Measurements from ENCODE around the gene SPOCK2. TPM values are rescaled to one million over a fixed set of nuclear protein-coding genes. Genes with fewer than 3 reads are reported as not detected.

Gene SPOCK2
- total RNA-seq, 2 experiments from 2014 or later, result 976 to 998 TPM

GRCh38 chr10:72020914-72021809 lies 67.2 kb downstream of the SPOCK2 start:
- Histone ChIP-seq H3K27me3 (ENCODE audit: control insufficient read depth in 1 of 2, insufficient read depth in 2 of 2, low read length in 2 of 2) (no peaks in the 10 kb centered on the region), H3K4me1 (ENCODE audit: insufficient read depth, low read length) (peaks cover 5% of the 10 kb centered on the region), H3K27ac (ENCODE audit: low read depth in 1 of 2, low read length in 2 of 2) (no peak overlapping the region), H3K36me3 (ENCODE audit: insufficient read depth, low read length) (no peaks in the 10 kb centered on the region), H3K4me3 (ENCODE audit: low read length) (no peak overlapping the region), H3K9me3 (ENCODE audit: control insufficient read depth in 1 of 2, insufficient read depth in 1 of 2, low read length in 2 of 2) (no peaks in the 10 kb centered on the region)
- POLR2A ChIA-PET, result no interaction called here
- Mint-ChIP-seq H3K27ac (no peak overlapping the region), H3K9me3 (no peaks in the 10 kb centered on the region), H3K36me3 (ENCODE audit: low read depth) (no peaks in the 10 kb centered on the region), H3K4me1 (ENCODE audit: low read depth) (no peaks in the 10 kb centered on the region), H3K27me3 (no peaks in the 10 kb centered on the region), H3K4me3 (no peak overlapping the region)
- TF ChIP-seq, protein P1, sequence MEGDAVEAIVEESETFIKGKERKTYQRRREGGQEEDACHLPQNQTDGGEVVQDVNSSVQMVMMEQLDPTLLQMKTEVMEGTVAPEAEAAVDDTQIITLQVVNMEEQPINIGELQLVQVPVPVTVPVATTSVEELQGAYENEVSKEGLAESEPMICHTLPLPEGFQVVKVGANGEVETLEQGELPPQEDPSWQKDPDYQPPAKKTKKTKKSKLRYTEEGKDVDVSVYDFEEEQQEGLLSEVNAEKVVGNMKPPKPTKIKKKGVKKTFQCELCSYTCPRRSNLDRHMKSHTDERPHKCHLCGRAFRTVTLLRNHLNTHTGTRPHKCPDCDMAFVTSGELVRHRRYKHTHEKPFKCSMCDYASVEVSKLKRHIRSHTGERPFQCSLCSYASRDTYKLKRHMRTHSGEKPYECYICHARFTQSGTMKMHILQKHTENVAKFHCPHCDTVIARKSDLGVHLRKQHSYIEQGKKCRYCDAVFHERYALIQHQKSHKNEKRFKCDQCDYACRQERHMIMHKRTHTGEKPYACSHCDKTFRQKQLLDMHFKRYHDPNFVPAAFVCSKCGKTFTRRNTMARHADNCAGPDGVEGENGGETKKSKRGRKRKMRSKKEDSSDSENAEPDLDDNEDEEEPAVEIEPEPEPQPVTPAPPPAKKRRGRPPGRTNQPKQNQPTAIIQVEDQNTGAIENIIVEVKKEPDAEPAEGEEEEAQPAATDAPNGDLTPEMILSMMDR (IDR thresholded peaks at IDR 0.05), result no peak
- ATAC-seq (ENCODE audit: poor library complexity) (no peak), DNase-seq (no peak)
- CTCF ChIA-PET, result no interaction called here
- intact Hi-C loops (cut with DNase I, micrococcal nuclease), result no loop called here

- no peak overlapping the region for H3K4me3 Mint-ChIP-seq
- no peaks in the 10 kb centered on the region for H3K36me3 Mint-ChIP-seq (ENCODE audit: low read depth)
- Histone ChIP-seq H3K4me1 (ENCODE audit: insufficient read depth, low read length) (peaks cover 5% of the 10 kb centered on the region), H3K27ac (ENCODE audit: low read depth in 1 of 2, low read length in 2 of 2) (no peak overlapping the region), H3K9me3 (ENCODE audit: control insufficient read depth in 1 of 2, insufficient read depth in 1 of 2, low read length in 2 of 2) (no peaks in the 10 kb centered on the region), H3K4me3 (ENCODE audit: low read length) (no peak overlapping the region), H3K36me3 (ENCODE audit: insufficient read depth, low read length) (no peaks in the 10 kb centered on the region), H3K27me3 (ENCODE audit: control insufficient read depth in 1 of 2, insufficient read depth in 2 of 2, low read length in 2 of 2) (no peaks in the 10 kb centered on the region)
- POLR2A ChIA-PET, result no interaction called here
- TF ChIP-seq, protein P1 (IDR thresholded peaks at IDR 0.05), result no peak
- no peaks in the 10 kb centered on the region for H3K27me3 Mint-ChIP-seq
- CTCF ChIA-PET, result interaction anchor here (1.1 kb wide), 1 partner anchor 29 kb away, joined by 3 read pairs; no protein-coding TSS in a partner anchor
- H3K9me3 Mint-ChIP-seq, result no peaks in the 10 kb centered on the region
- H3K27ac Mint-ChIP-seq, result no peak overlapping the region
- intact Hi-C loops (cut with DNase I, micrococcal nuclease), result no loop called here
- no peak for DNase-seq
- H3K4me1 Mint-ChIP-seq (ENCODE audit: low read depth), result no peaks in the 10 kb centered on the region
- ATAC-seq (ENCODE audit: poor library complexity), result no peak
These were observed 69.1 kb downstream of the SPOCK2 start for GRCh38 chr10:72019085-72019876.

DNA sequence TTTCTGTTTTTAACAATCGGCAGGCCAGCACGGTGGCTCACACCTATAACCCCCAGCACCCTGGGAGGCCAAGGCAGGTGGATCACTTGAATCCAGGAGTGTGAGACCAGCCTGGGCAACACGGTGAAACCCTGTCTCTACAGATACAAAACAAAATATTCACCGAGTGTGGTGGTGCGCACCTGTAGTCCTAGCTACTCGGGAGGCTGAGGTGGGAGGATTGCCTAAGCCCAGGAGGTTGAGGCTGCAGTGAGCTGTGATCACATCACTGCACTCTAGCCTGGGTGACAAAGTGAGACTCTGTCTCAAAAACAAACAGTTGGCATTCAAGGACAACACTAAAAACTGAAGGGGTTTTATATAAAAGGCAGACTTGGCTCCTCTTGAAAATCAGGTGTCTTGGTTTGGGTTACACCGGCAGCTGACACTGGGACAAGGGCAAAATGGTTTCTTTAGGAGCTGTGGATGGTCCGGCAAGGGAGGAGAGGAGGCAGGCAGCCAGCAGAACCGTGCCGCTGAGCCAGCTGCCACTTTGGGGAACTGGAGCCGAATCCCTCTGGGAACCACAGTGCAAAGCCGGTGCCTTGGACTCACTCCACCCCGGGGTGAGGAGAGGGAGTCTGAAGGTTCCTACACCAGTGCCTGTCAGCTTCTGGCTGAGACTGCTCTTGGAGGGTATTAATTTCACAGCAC lies 71.6 kb downstream of the SPOCK2 start:
- ATAC-seq (ENCODE audit: poor library complexity) (no peak), DNase-seq (no peak)
- Mint-ChIP-seq H3K9me3 (no peaks in the 10 kb centered on the region), H3K27ac (no peak overlapping the region), H3K4me3 (no peak overlapping the region), H3K36me3 (ENCODE audit: low read depth) (no peaks in the 10 kb centered on the region), H3K27me3 (no peaks in the 10 kb centered on the region), H3K4me1 (ENCODE audit: low read depth) (no peaks in the 10 kb centered on the region)
- POLR2A ChIA-PET, result no interaction called here
- CTCF ChIA-PET, result no interaction called here
- H3K4me1 ChIP-seq (ENCODE audit: insufficient read depth, low read length), result peaks cover 5% of the 10 kb centered on the region
- H3K27ac ChIP-seq (ENCODE audit: low read depth in 1 of 2, low read length in 2 of 2), result no peak overlapping the region
- intact Hi-C loops (cut with DNase I, micrococcal nuclease), result no loop called here
- H3K4me3 ChIP-seq (ENCODE audit: low read length), result no peak overlapping the region
- H3K9me3 ChIP-seq (ENCODE audit: control insufficient read depth in 1 of 2, insufficient read depth in 1 of 2, low read length in 2 of 2), result no peaks in the 10 kb centered on the region
- TF ChIP-seq, protein P1 (IDR thresholded peaks at IDR 0.05), result no peak
- no peaks in the 10 kb centered on the region for H3K36me3 ChIP-seq (ENCODE audit: insufficient read depth, low read length)
- no peaks in the 10 kb centered on the region for H3K27me3 ChIP-seq (ENCODE audit: control insufficient read depth in 1 of 2, insufficient read depth in 2 of 2, low read length in 2 of 2)

Data from CD4-positive, alpha-beta T cell (primary cell).